ENCODE data around the gene PBX1.

The PBX1 gene

GRCh38 chr1:164790081-164790480, 231.1 kb downstream of the PBX1 start:
- Histone ChIP-seq H3K4me1 (ENCODE audit: control insufficient read depth, insufficient read depth, low read length) (peaks cover 19% of the 10 kb centered on the region), H3K9ac (ENCODE audit: low read depth, low read length) (no peak overlapping the region), H3K9me3 (ENCODE audit: control insufficient read depth, insufficient read depth, low read length) (no peaks in the 10 kb centered on the region), H3K27me3 (ENCODE audit: control insufficient read depth, insufficient read depth, low read length) (no peaks in the 10 kb centered on the region), H3K36me3 (ENCODE audit: control insufficient read depth, insufficient read depth, low read length) (no peaks in the 10 kb centered on the region), H3K4me3 (ENCODE audit: low read depth, low read length) (no peak overlapping the region)

GRCh38 chr1:164792410-164793004, 233.5 kb downstream of the PBX1 start:
- Histone ChIP-seq H3K27me3 (ENCODE audit: control insufficient read depth, insufficient read depth, low read length) (no peaks in the 10 kb centered on the region), H3K36me3 (ENCODE audit: control insufficient read depth, insufficient read depth, low read length) (no peaks in the 10 kb centered on the region), H3K4me3 (ENCODE audit: low read depth, low read length) (no peak overlapping the region), H3K9ac (ENCODE audit: low read depth, low read length) (no peak overlapping the region), H3K9me3 (ENCODE audit: control insufficient read depth, insufficient read depth, low read length) (no peaks in the 10 kb centered on the region), H3K4me1 (ENCODE audit: control insufficient read depth, insufficient read depth, low read length) (peaks cover 12% of the 10 kb centered on the region)

DNA sequence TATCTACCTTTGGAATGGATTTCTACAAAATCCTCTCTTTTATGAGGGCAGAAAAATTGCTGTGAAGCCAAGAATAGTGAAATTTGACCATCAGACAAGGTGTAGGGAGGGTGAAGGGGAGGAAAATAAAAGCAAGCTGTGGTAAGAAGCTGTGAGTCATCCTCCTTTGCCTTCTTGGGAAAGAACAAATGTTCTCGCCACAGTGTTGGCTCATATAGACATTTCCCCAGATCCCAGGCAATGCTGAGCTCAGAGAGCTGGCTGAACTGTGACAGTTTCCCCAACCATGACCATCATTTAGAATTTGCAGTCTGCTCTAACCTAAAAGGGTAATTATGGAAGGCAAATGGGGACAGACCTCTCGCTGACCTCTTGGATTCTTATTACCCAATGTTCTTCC, 235.4 kb downstream of the PBX1 start:
- H3K27me3 ChIP-seq (ENCODE audit: control insufficient read depth, insufficient read depth, low read length): no peaks in the 10 kb centered on the region
- H3K36me3 ChIP-seq (ENCODE audit: control insufficient read depth, insufficient read depth, low read length): peaks cover under 1% of the 10 kb centered on the region
- H3K4me1 ChIP-seq (ENCODE audit: control insufficient read depth, insufficient read depth, low read length): no peaks in the 10 kb centered on the region
- H3K4me3 ChIP-seq (ENCODE audit: low read depth, low read length): no peak overlapping the region
- H3K9me3 ChIP-seq (ENCODE audit: control insufficient read depth, insufficient read depth, low read length): no peaks in the 10 kb centered on the region
- H3K9ac ChIP-seq (ENCODE audit: low read depth, low read length): no peak overlapping the region

DNA sequence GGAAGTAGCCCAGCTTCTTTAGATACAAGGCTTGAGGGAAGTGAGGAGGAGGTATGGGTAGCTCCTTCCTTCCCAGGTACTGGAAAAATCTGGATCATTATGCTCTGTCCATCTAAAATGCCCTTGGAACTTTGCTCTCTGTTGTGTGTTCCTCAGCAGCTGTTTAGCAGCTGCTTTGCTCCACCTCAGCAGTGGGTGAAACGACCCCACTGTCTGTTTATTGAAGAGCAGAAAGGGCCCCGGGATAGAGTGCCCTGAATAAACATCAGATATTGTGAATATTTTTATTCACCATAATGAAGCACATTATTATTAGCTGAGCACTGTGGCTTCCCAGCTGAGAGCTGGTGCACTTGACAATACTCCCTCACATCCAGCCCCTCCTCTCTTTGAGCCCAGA, 237.9 kb downstream of the PBX1 start:
- Histone ChIP-seq H3K4me1 (ENCODE audit: control insufficient read depth, insufficient read depth, low read length) (no peaks in the 10 kb centered on the region), H3K9me3 (ENCODE audit: control insufficient read depth, insufficient read depth, low read length) (no peaks in the 10 kb centered on the region), H3K36me3 (ENCODE audit: control insufficient read depth, insufficient read depth, low read length) (peaks cover 8% of the 10 kb centered on the region), H3K27me3 (ENCODE audit: control insufficient read depth, insufficient read depth, low read length) (no peaks in the 10 kb centered on the region), H3K9ac (ENCODE audit: low read depth, low read length) (no peak overlapping the region), H3K4me3 (ENCODE audit: low read depth, low read length) (no peak overlapping the region)

DNA sequence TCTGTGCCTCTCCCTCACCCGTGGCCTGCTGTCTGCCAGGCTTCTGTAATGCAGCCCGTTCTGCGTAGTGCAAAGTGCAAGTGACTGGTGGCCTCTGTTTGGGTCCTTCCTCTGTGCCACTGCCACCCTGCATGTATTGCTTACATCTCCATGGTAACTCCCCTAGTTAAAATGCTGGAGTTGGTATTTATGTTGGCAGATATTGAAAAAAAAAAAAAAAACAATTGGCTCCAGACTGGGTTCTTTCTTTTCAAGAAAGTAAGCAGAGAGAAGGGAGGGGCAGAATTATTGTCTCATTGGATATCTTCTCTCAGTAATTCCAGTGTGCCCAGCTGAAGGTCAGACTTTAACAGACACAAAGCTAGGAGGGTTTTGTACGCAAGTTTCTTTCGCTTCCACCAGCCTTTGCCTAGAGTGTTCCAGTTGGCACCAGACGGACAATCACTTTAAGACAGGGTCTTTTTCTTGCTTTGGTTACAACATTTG, 242.3 kb downstream of the PBX1 start:
- Histone ChIP-seq H3K9me3 (ENCODE audit: control insufficient read depth, insufficient read depth, low read length) (no peaks in the 10 kb centered on the region), H3K36me3 (ENCODE audit: control insufficient read depth, insufficient read depth, low read length) (peaks cover 8% of the 10 kb centered on the region), H3K9ac (ENCODE audit: low read depth, low read length) (no peak overlapping the region), H3K4me1 (ENCODE audit: control insufficient read depth, insufficient read depth, low read length) (no peaks in the 10 kb centered on the region), H3K27me3 (ENCODE audit: control insufficient read depth, insufficient read depth, low read length) (no peaks in the 10 kb centered on the region), H3K4me3 (ENCODE audit: low read depth, low read length) (no peak overlapping the region)

DNA sequence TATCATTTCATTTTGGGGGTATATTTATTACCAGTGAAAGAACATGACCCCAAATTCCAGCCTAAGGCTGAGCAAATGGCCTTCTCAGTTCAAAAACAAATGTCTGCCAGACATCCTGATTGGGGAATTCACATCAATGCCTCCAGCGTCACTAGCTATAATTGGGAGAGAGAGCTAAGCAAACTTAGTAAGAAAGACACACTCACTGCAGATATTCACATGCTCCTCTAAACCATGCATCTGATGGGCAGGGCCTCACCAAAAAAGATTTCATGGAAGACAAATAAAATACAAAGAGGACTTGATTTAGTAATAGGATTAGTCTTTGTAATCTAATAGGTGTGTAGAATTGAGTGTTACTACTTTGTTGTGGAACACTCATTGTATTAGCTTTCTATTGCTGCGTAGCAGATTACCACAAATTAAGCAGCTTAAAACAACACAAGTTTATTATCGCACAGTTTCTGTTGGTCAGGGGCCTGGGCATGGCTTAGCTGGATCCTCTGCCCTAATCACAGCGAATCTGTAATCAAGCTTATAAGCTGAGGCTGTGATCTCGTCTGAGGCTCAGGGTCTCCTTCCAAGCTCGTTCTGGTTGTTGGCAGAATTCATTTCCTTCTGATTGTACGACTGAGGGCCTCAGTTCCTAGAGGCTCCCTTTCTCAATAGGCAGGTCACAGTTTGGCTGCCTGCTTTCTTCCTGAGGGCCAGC, 243.0 kb downstream of the PBX1 start:
- Histone ChIP-seq H3K9me3 (ENCODE audit: control insufficient read depth, insufficient read depth, low read length) (no peaks in the 10 kb centered on the region), H3K27me3 (ENCODE audit: control insufficient read depth, insufficient read depth, low read length) (no peaks in the 10 kb centered on the region), H3K9ac (ENCODE audit: low read depth, low read length) (no peak overlapping the region), H3K4me1 (ENCODE audit: control insufficient read depth, insufficient read depth, low read length) (no peaks in the 10 kb centered on the region), H3K4me3 (ENCODE audit: low read depth, low read length) (no peak overlapping the region), H3K36me3 (ENCODE audit: control insufficient read depth, insufficient read depth, low read length) (peaks cover 8% of the 10 kb centered on the region)

- Histone ChIP-seq H3K4me1 (ENCODE audit: control insufficient read depth, insufficient read depth, low read length) (no peaks in the 10 kb centered on the region), H3K36me3 (ENCODE audit: control insufficient read depth, insufficient read depth, low read length) (peaks cover 8% of the 10 kb centered on the region), H3K9me3 (ENCODE audit: control insufficient read depth, insufficient read depth, low read length) (no peaks in the 10 kb centered on the region), H3K27me3 (ENCODE audit: control insufficient read depth, insufficient read depth, low read length) (no peaks in the 10 kb centered on the region), H3K4me3 (ENCODE audit: low read depth, low read length) (no peak overlapping the region), H3K9ac (ENCODE audit: low read depth, low read length) (no peak overlapping the region)
Measured at GRCh38 chr1:164802529-164803282, 243.7 kb downstream of the PBX1 start.

DNA sequence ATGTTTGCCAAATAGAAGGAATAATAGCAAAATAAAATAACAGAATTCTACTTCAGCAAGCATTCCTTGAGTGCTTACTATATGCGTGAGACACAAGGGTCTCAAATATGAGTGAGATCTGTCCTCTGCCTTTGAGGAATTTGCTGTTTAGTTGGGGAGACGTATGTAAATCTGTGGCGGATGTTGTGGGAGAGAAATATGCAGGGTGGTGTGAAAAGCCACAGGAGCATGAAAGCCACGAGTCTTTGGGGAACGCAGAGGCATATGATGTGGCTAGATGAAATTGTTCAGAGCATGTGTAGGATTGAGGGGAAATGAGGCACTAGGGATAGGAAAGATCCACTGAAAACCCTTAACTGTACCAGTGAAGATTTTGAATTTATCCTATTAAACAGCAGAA, 244.4 kb downstream of the PBX1 start:
- Histone ChIP-seq H3K27me3 (ENCODE audit: control insufficient read depth, insufficient read depth, low read length) (no peaks in the 10 kb centered on the region), H3K4me3 (ENCODE audit: low read depth, low read length) (no peak overlapping the region), H3K9me3 (ENCODE audit: control insufficient read depth, insufficient read depth, low read length) (no peaks in the 10 kb centered on the region), H3K9ac (ENCODE audit: low read depth, low read length) (no peak overlapping the region), H3K36me3 (ENCODE audit: control insufficient read depth, insufficient read depth, low read length) (peaks cover 8% of the 10 kb centered on the region), H3K4me1 (ENCODE audit: control insufficient read depth, insufficient read depth, low read length) (no peaks in the 10 kb centered on the region)

- Histone ChIP-seq H3K27me3 (ENCODE audit: control insufficient read depth, insufficient read depth, low read length) (no peaks in the 10 kb centered on the region), H3K4me3 (ENCODE audit: low read depth, low read length) (no peak overlapping the region), H3K36me3 (ENCODE audit: control insufficient read depth, insufficient read depth, low read length) (peaks cover 12% of the 10 kb centered on the region), H3K4me1 (ENCODE audit: control insufficient read depth, insufficient read depth, low read length) (no peaks in the 10 kb centered on the region), H3K9ac (ENCODE audit: low read depth, low read length) (no peak overlapping the region), H3K9me3 (ENCODE audit: control insufficient read depth, insufficient read depth, low read length) (no peaks in the 10 kb centered on the region)
Measured at GRCh38 chr1:164804366-164804765, 245.4 kb downstream of the PBX1 start.

- H3K36me3 ChIP-seq (ENCODE audit: control insufficient read depth, insufficient read depth, low read length): peaks cover 5% of the 10 kb centered on the region
- no peaks in the 10 kb centered on the region for H3K27me3 ChIP-seq (ENCODE audit: control insufficient read depth, insufficient read depth, low read length)
- no peaks in the 10 kb centered on the region for H3K4me1 ChIP-seq (ENCODE audit: control insufficient read depth, insufficient read depth, low read length)
- H3K9me3 ChIP-seq (ENCODE audit: control insufficient read depth, insufficient read depth, low read length): no peaks in the 10 kb centered on the region
- H3K9ac ChIP-seq (ENCODE audit: low read depth, low read length): no peak overlapping the region
- no peak overlapping the region for H3K4me3 ChIP-seq (ENCODE audit: low read depth, low read length)
Measured at GRCh38 chr1:164805399-164805798, 246.4 kb downstream of the PBX1 start.

DNA sequence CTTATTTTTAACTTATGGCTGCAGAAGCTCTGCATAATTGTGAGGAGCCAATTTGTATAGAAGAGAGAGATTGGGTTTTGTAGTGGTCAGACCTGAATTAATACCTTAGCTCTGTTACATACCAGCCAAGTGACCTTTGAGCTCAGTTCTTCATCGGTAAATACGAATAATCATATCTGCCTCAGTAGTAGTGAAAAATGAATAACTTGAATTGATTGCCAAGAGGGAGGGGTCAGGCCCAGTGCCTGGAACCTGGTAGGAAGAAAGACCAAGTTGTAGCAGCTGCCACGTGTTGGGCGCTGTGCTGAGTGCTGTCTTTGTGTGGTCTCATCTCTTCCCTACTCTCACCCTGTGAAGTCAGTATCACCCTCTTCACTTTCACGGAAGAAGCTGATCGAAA, 247.5 kb downstream of the PBX1 start:
- Histone ChIP-seq H3K36me3 (ENCODE audit: control insufficient read depth, insufficient read depth, low read length) (peaks cover 5% of the 10 kb centered on the region), H3K4me1 (ENCODE audit: control insufficient read depth, insufficient read depth, low read length) (no peaks in the 10 kb centered on the region), H3K4me3 (ENCODE audit: low read depth, low read length) (no peak overlapping the region)

GRCh38 chr1:164813776-164814175, 254.8 kb downstream of the PBX1 start:
- no peak overlapping the region for H3K9ac ChIP-seq (ENCODE audit: low read depth, low read length)
- peaks cover under 1% of the 10 kb centered on the region for H3K36me3 ChIP-seq (ENCODE audit: control insufficient read depth, insufficient read depth, low read length)
- H3K4me1 ChIP-seq (ENCODE audit: control insufficient read depth, insufficient read depth, low read length): no peaks in the 10 kb centered on the region
- H3K4me3 ChIP-seq (ENCODE audit: low read depth, low read length): no peak overlapping the region
- no peaks in the 10 kb centered on the region for H3K9me3 ChIP-seq (ENCODE audit: control insufficient read depth, insufficient read depth, low read length)
- H3K27me3 ChIP-seq (ENCODE audit: control insufficient read depth, insufficient read depth, low read length): no peaks in the 10 kb centered on the region

More for the DNA sequence above, 247.5 kb downstream of the PBX1 start:
- H3K9me3 ChIP-seq (ENCODE audit: control insufficient read depth, insufficient read depth, low read length): no peaks in the 10 kb centered on the region
- no peak overlapping the region for H3K9ac ChIP-seq (ENCODE audit: low read depth, low read length)
- no peaks in the 10 kb centered on the region for H3K27me3 ChIP-seq (ENCODE audit: control insufficient read depth, insufficient read depth, low read length)

Data from iPS-15b (cell line).